OCI-LY3 (cell line): Measurements from ENCODE around the gene NLGN1.

ENCODE experiments used
- H2AFZ ChIP-seq: fragments of 200-600, 300-600 bp; shearing (Covaris generic); 2 replicates; pipeline ENCODE4 v1.6.0; 2014; ENCODE audit warnings: antibody characterized with exemption, low read depth, low read length
- H3K27ac ChIP-seq: fragments of 200-600, 300-600 bp; sonication (generic); 2 replicates; pipeline ENCODE4 v1.5.1; 2014; ENCODE audit warnings: mild to moderate bottlenecking, low read length, moderate library complexity, mixed read lengths
- H3K27me3 ChIP-seq: fragments of 200-600, 300-600 bp; sonication (generic); 2 replicates; pipeline ENCODE4 v1.6.1; 2014; ENCODE audit warnings: low read depth, low read length, mixed read lengths
- H3K36me3 ChIP-seq: fragments of 200-600, 300-600 bp; sonication (generic); replicated peaks from 2 replicates; pipeline ENCODE3; 2014; ENCODE audit warnings: low read depth, low read length, mixed read lengths
- H3K4me1 ChIP-seq: fragments of 300-600, 200-600 bp; sonication (generic); 2 replicates; pipeline ENCODE4 v1.6.1; 2014; ENCODE audit warnings: low read length, mixed read lengths
- H3K4me2 ChIP-seq: fragments of 200-600, 300-600 bp; sonication (generic); 2 replicates; pipeline ENCODE4 v1.6.1; 2014; ENCODE audit warnings: low read length, mixed read lengths
- H3K4me3 ChIP-seq: fragments of 300-600, 200-600 bp; sonication (generic); 2 replicates; pipeline ENCODE4 v1.5.1; 2014; ENCODE audit warnings: antibody characterized with exemption, mild to moderate bottlenecking, low read length, moderate library complexity
- H3K79me2 ChIP-seq: fragments of 300-600, 200-600 bp; shearing (Covaris generic); 2 replicates; pipeline ENCODE4 v1.6.1; 2014; ENCODE audit warnings: mild to moderate bottlenecking, low read length, mixed read lengths
- H3K9ac ChIP-seq: fragments of 300-600, 200-600 bp; shearing (Covaris generic); 2 replicates; pipeline ENCODE4 v1.6.0; 2014; ENCODE audit warnings: mild to moderate bottlenecking, low read length, moderate library complexity
- H3K9me3 ChIP-seq: fragments of 200-600, 300-600 bp; shearing (Covaris generic); 2 replicates; pipeline ENCODE4 v1.6.1; 2014; ENCODE audit warnings: low read length, mixed read lengths; ENCODE audit not compliant: insufficient read depth
- H4K20me1 ChIP-seq: fragments of 200-600, 300-600 bp; sonication (generic); 2 replicates; pipeline ENCODE4 v1.6.1; 2016; ENCODE audit warnings: low read length, mixed read lengths; ENCODE audit not compliant: insufficient read depth
- EZH2phosphoT487 ChIP-seq: fragments of 200-600 bp; shearing (Covaris generic); IDR thresholded peaks from 2 replicates; pipeline ENCODE4 v1.6.1; 2018; ENCODE audit warnings: antibody characterized with exemption, mixed run types, low read depth
- TF ChIP-seq, protein P1 (sequence below): fragments of 200-600, 300-600 bp; sonication (generic); IDR thresholded peaks from 2 replicates; pipeline ENCODE4 v1.5.1; 2014; ENCODE audit warnings: antibody characterized with exemption, low read length, low read depth

NLGN1 gene

DNA sequence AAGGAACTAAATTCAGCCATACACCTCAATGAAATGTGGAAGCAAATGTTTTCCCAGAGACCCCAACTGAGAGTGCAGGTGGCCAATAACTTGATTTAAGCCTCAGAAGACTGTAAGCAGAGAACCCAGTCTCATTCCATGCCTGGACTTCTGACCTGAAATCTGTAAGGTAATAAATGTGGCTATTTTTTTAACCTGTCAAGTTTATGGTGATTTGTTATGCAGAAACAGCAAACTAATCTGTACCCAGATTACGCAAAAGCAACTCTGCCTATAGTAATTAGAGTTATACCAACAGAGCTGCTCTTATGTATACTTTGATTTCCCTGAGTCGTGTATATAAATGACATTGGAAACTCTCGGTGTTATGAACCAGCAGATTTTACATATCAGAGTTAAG is 927.6 kb downstream of the NLGN1 start:
- Histone ChIP-seq H3K4me3 (no peak overlapping the region), H3K4me2 (no peak overlapping the region), H3K27ac (no peak overlapping the region), H3K36me3 (no peaks in the 10 kb centered on the region), H3K9me3 (no peaks in the 10 kb centered on the region), H2AFZ (no peak overlapping the region), H3K79me2 (no peaks in the 10 kb centered on the region), H3K27me3 (no peaks in the 10 kb centered on the region), H3K9ac (no peak overlapping the region), H3K4me1 (no peaks in the 10 kb centered on the region), H4K20me1 (no peaks in the 10 kb centered on the region)
- TF ChIP-seq, protein P1, sequence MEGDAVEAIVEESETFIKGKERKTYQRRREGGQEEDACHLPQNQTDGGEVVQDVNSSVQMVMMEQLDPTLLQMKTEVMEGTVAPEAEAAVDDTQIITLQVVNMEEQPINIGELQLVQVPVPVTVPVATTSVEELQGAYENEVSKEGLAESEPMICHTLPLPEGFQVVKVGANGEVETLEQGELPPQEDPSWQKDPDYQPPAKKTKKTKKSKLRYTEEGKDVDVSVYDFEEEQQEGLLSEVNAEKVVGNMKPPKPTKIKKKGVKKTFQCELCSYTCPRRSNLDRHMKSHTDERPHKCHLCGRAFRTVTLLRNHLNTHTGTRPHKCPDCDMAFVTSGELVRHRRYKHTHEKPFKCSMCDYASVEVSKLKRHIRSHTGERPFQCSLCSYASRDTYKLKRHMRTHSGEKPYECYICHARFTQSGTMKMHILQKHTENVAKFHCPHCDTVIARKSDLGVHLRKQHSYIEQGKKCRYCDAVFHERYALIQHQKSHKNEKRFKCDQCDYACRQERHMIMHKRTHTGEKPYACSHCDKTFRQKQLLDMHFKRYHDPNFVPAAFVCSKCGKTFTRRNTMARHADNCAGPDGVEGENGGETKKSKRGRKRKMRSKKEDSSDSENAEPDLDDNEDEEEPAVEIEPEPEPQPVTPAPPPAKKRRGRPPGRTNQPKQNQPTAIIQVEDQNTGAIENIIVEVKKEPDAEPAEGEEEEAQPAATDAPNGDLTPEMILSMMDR = no peak
- no peak for TF ChIP-seq EZH2phosphoT487

DNA sequence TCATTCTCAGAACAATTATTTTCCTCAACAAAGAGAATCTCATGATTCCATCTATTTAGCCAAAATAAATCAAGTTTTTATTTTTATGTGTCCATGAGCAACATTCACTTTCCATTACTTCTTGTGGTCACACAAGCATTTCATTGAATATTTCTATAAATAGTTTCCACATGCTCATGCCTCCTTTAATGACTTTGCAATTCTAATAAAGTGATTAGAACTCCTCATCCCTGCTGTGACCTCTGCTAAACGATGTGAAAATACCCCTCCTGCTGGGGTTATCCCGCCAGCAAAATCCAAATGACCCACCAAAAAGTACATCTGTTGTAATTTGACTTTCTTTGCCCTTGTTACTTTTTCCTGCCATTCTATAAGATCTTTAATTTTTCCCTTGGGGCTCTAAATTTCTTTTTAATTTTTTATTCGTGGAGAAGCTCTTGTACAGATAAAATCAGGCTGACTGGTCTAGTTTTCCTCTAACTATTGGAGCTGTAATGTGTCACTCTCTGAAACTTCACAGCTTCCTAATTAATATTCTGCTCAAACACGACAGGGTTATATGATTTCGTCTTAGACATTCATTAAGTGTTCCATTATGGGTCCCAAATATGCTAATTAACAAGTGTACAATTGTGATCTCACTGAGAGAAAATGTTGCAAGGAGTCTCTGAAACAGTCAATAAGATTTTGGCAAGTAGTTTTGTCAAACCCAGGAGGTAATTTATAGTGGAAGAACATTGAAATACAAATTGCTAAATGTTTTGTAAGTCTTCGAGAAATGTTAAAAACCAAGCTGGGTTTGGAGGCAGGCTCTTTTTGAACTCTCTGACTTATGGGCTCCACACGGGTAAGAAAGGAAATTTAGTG is 928.5 kb downstream of the NLGN1 start:
- Histone ChIP-seq H2AFZ (no peak overlapping the region), H3K27ac (no peak overlapping the region), H3K79me2 (no peaks in the 10 kb centered on the region), H3K4me1 (peaks cover 7% of the 10 kb centered on the region), H3K9me3 (no peaks in the 10 kb centered on the region), H3K4me2 (no peak overlapping the region), H3K9ac (no peak overlapping the region), H4K20me1 (no peaks in the 10 kb centered on the region), H3K36me3 (no peaks in the 10 kb centered on the region), H3K27me3 (no peaks in the 10 kb centered on the region), H3K4me3 (no peak overlapping the region)
- no peak for TF ChIP-seq EZH2phosphoT487
- TF ChIP-seq, protein P1 = no peak

DNA sequence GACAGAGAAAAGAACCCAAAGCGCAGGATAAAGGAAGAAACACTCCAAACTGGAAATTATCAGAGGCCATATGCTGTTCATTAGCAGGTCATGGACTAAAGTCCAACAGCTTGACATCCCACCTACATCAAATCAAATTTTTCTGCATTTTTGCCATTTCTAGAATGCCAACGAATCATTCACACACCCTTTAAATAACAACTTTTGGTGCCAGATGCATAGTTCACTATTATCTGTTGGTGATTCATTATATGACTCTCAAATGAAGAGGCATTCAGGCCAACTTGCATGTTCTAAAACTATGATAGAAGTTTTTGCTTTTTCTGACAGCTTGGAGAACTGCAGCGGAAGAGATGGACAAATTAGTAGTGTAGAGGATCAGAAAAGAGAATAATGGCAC is 931.8 kb downstream of the NLGN1 start:
- H3K4me3 ChIP-seq = no peak overlapping the region
- H3K9ac ChIP-seq = no peak overlapping the region
- no peaks in the 10 kb centered on the region for H3K27me3 ChIP-seq
- H3K9me3 ChIP-seq = no peaks in the 10 kb centered on the region
- no peaks in the 10 kb centered on the region for H3K36me3 ChIP-seq
- no peaks in the 10 kb centered on the region for H3K79me2 ChIP-seq
- TF ChIP-seq EZH2phosphoT487 = no peak
- TF ChIP-seq, protein P1 = no peak
- peaks cover 14% of the 10 kb centered on the region for H3K4me1 ChIP-seq
- no peak overlapping the region for H2AFZ ChIP-seq
- H4K20me1 ChIP-seq = no peaks in the 10 kb centered on the region
- H3K27ac ChIP-seq = no peak overlapping the region
- no peak overlapping the region for H3K4me2 ChIP-seq

DNA sequence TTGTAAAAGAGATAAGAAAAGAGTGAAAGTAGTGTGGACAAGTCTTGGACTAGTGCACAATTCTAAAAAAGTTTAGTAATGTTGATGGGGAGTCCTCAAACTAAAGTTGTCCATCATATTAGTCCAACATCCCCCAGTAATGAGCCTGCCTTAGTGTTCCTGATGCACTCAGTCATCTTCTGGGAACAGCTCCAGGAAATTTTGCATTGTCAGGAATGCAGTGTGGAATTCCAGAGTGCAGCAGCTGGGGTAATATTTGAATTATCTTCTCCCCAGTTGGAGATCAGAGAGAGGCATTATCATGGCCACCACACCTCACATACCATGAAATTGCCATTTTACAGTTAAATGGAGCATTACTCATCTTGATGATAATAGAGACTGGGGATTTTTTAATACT is 932.8 kb downstream of the NLGN1 start:
- H3K27ac ChIP-seq = no peak overlapping the region
- no peak overlapping the region for H3K9ac ChIP-seq
- H3K4me1 ChIP-seq = peaks cover 14% of the 10 kb centered on the region
- H3K36me3 ChIP-seq = no peaks in the 10 kb centered on the region
- H3K27me3 ChIP-seq = no peaks in the 10 kb centered on the region
- H2AFZ ChIP-seq = no peak overlapping the region
- H3K9me3 ChIP-seq = no peaks in the 10 kb centered on the region
- H3K79me2 ChIP-seq = no peaks in the 10 kb centered on the region
- H3K4me3 ChIP-seq = no peak overlapping the region
- TF ChIP-seq, protein P1 = no peak
- no peak for TF ChIP-seq EZH2phosphoT487
- H3K4me2 ChIP-seq = no peak overlapping the region
- H4K20me1 ChIP-seq = no peaks in the 10 kb centered on the region
